Stimulated activated CD8-positive, alpha-beta memory T cell treated with anti-CD3 and anti-CD28 coated beads, Interleukin-2, amount 100 ng/mL, for 48 hours (primary cell): ENCODE data around the gene ALS2CL.

Source experiments
- DNase-seq, 2 donors: peaks; one replicate each; pipeline ENCODE4 v3.0.0-alpha.2; 2020; ENCODE audit warnings: low read depth in 2 of 2

The ALS2CL gene

GRCh38 chr3:46632792-46633191 is 60.7 kb downstream of the ALS2CL start:
- no peak for DNase-seq

GRCh38 chr3:46629551-46630517 is 63.6 kb downstream of the ALS2CL start:
- DNase-seq = peak; percentile 64 to 65

- no peak for DNase-seq
These were observed 64.5 kb downstream of the ALS2CL start for GRCh38 chr3:46628901-46629369.

DNA sequence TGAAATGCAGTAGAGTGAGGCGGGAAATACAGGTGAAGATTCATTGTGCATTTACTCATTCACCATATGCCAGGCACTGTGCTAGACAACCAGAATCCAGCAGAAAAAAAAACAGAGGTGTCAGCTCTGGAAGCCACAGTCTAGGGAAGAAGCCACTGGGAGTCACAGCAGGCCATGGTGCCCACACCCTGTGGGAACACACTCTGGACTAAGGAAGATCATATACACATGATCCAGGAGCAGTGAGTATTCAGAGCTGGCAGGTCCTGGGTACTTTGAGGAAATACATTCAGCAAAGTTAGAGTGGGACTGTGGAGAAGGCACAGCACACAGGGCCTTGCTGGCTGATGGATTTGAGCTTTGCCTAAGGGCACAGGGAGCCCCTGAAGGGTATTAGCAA is 66.4 kb downstream of the ALS2CL start:
- no peak for DNase-seq

DNA sequence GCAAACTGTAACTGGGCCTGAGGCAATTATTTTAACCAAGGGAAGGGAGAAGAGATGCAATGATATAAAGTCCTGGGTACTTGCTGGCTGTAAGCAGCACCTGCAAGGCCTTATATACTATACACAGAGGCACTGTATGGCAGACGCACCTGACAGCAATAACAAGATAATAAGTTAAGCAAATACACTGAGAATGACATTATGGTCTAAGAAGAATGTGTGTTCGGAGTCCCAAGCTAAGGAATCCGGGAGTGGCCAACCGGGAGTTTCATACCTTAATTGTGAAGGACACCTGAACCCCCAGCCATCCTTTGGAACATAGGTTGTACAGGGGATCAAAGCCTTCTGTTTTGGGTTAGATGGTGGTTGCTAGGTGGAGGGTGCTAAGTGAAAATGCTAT is 67.4 kb downstream of the ALS2CL start:
- DNase-seq = no peak

- DNase-seq = no peak
These were observed 68.4 kb downstream of the ALS2CL start for GRCh38 chr3:46624975-46625490.

DNA sequence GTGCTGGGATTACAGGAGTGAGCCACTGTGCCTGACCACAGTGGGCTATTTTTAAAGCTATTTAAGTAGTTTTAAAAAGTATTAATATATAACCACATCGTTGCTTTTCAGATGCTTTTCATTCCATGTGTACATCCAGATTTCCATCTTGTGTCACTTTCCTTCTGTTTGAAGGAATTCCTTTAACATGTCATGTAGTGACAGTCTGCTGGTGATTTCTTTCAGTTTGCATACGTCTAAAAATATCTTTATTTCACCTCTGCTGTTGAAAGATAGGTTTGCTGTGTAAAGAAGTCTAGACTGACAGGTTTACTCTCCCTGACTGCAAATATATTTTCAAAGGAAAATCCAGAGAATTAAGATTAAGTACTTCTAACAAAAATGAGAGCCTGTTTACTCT is 68.9 kb downstream of the ALS2CL start:
- DNase-seq = no peak

DNA sequence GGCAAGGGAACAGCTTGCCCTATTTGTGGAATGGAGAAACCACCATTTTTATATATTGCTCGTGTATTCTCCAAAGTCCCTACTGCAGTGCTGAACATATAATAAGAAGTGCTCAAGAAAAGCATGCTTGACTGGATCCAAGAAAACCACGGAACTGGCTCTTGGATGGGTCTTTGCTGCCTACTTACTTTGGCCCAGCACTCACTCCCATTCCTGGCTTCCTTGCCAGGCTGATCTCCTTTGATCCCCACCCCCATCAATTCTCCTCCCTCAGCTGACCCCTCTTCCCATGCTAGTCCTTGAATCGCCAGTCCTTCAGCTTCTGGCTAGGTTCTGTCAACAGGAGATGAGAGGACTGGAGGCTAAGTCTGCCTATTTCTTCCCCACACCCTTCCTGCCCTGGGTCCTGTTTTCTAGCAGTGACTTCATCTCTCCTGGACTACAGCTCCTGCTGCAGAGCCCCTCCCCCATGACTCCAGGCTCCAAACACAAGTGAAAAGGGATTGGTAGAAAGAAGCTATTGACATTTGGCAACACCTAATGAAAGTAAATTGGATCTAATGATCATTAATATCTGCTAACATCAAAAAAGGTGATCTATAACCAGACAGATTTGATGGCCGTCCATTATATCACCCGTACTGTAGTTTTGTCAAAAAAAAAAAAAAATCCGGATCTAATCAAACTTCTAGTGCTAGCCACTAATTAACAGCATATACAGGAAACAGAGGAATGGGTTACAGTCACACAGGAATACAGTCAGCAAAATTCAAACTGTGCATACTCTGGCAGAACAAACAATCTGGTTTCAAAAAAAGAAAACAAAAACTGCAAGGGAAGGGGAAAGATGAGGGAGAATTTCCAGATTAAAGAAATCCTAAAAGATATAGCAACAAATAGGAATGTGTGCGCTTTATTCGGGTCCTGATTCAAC is 73.4 kb downstream of the ALS2CL start:
- no peak for DNase-seq
